H9 (cell line): ENCODE data around the gene PTPRK. TPM values are rescaled to one million over a fixed set of nuclear protein-coding genes. Genes with fewer than 3 reads are reported as not detected.

Experiments used
- DNase-seq: peaks from one replicate; pipeline ENCODE4 v3.0.0-alpha.2; 2017
- H2AFZ ChIP-seq: one replicate; pipeline ENCODE4 v1.6.1; 2013; ENCODE audit warnings: mild to moderate bottlenecking, low read length, control low read depth, moderate library complexity
- H2AK5ac ChIP-seq: 2 replicates; pipeline ENCODE4 v1.6.1; 2013; ENCODE audit warnings: low read length, control low read depth, mixed read lengths; ENCODE audit not compliant: insufficient read length
- H2BK120ac ChIP-seq: one replicate; pipeline ENCODE4 v1.6.1; 2013; ENCODE audit warnings: low read depth, mild to moderate bottlenecking, low read length, control low read depth, inconsistent platforms; ENCODE audit not compliant: poor library complexity, severe bottlenecking
- H2BK12ac ChIP-seq: 2 replicates; pipeline ENCODE4 v1.6.1; 2013; ENCODE audit warnings: low read length, control low read depth, mixed read lengths, low read depth; ENCODE audit not compliant: insufficient read length
- H2BK15ac ChIP-seq: 2 replicates; pipeline ENCODE4 v1.6.1; 2013; ENCODE audit warnings: low read depth, low read length, control low read depth
- H2BK20ac ChIP-seq: one replicate; pipeline ENCODE4 v1.6.1; 2013; ENCODE audit warnings: low read depth, mild to moderate bottlenecking, low read length, control low read depth, inconsistent platforms; ENCODE audit not compliant: poor library complexity, severe bottlenecking
- H2BK5ac ChIP-seq: 2 replicates; pipeline ENCODE4 v1.6.1; 2013; ENCODE audit warnings: low read length, control low read depth, mixed read lengths; ENCODE audit not compliant: insufficient read length
- H3K14ac ChIP-seq: 2 replicates; pipeline ENCODE4 v1.6.1; 2013; ENCODE audit warnings: low read length, control low read depth; ENCODE audit not compliant: insufficient read depth
- H3K18ac ChIP-seq: 2 replicates; pipeline ENCODE4 v1.6.1; 2013; ENCODE audit warnings: low read depth, mild to moderate bottlenecking, mixed read lengths, low read length, control low read depth; ENCODE audit not compliant: insufficient read length
- H3K23ac ChIP-seq: 2 replicates; pipeline ENCODE4 v1.6.1; 2013; ENCODE audit warnings: low read length, control low read depth, mixed read lengths, low read depth; ENCODE audit not compliant: insufficient read length
- H3K23me2 ChIP-seq: 2 replicates; pipeline ENCODE4 v1.6.1; 2013; ENCODE audit warnings: low read depth, mild to moderate bottlenecking, mixed read lengths, low read length, control low read depth; ENCODE audit not compliant: insufficient read length, poor library complexity, severe bottlenecking
- H3K27ac ChIP-seq: 2 replicates; pipeline ENCODE4 v1.5.1; 2013; ENCODE audit warnings: low read length, control low read depth, mixed read lengths, low read depth; ENCODE audit not compliant: insufficient read length
- H3K27me3 ChIP-seq: 2 replicates; pipeline ENCODE4 v1.6.1; 2013; ENCODE audit warnings: low read length, control low read depth, inconsistent platforms; ENCODE audit not compliant: insufficient read depth
- H3K4ac ChIP-seq: 2 replicates; pipeline ENCODE4 v1.6.1; 2013; ENCODE audit warnings: low read depth, mild to moderate bottlenecking, control low read depth, inconsistent platforms, low read length, moderate library complexity
- H3K4me1 ChIP-seq: 2 replicates; pipeline ENCODE4 v1.6.1; 2013; ENCODE audit warnings: low read length, control low read depth, inconsistent platforms; ENCODE audit not compliant: insufficient read depth
- H3K4me2 ChIP-seq: 2 replicates; pipeline ENCODE4 v1.6.1; 2013; ENCODE audit warnings: low read length, control low read depth, mixed read lengths; ENCODE audit not compliant: insufficient read length, insufficient read depth
- H3K56ac ChIP-seq: 2 replicates; pipeline ENCODE4 v1.6.1; 2013; ENCODE audit warnings: low read depth, mild to moderate bottlenecking, mixed read lengths, low read length, control low read depth; ENCODE audit not compliant: insufficient read length
- H3K79me1 ChIP-seq: 2 replicates; pipeline ENCODE4 v1.6.1; 2013; ENCODE audit warnings: low read depth, mild to moderate bottlenecking, moderate library complexity, low read length, control low read depth, inconsistent platforms; ENCODE audit not compliant: insufficient read depth, poor library complexity, severe bottlenecking
- H3K79me2 ChIP-seq: 2 replicates; pipeline ENCODE4 v1.6.1; 2013; ENCODE audit warnings: low read length, control low read depth, inconsistent platforms; ENCODE audit not compliant: insufficient read depth
- H3K9ac ChIP-seq: 2 replicates; pipeline ENCODE4 v1.6.1; 2013; ENCODE audit warnings: low read length, control low read depth, mixed read lengths; ENCODE audit not compliant: insufficient read length; ENCODE audit errors: extremely low read depth
- H3K9me3 ChIP-seq: one replicate; pipeline ENCODE4 v1.6.1; 2013; ENCODE audit warnings: low read depth, low read length, inconsistent platforms; ENCODE audit not compliant: control insufficient read depth
- H3T11ph ChIP-seq: one replicate; pipeline ENCODE4 v1.6.1; 2013; ENCODE audit warnings: mild to moderate bottlenecking, low read length, control low read depth, inconsistent platforms
- H4K20me1 ChIP-seq: one replicate; pipeline ENCODE4 v1.6.1; 2013; ENCODE audit not compliant: control insufficient read depth, insufficient read length, insufficient read depth
- H4K5ac ChIP-seq: 2 replicates; pipeline ENCODE4 v1.6.1; 2013; ENCODE audit warnings: low read depth, mild to moderate bottlenecking, mixed read lengths, low read length, control low read depth; ENCODE audit not compliant: insufficient read length
- H4K8ac ChIP-seq: replicated peaks from 2 replicates; pipeline ENCODE4 v1.6.1; 2013; ENCODE audit warnings: low read length, control low read depth, mixed read lengths, low read depth; ENCODE audit not compliant: insufficient read length
- H4K91ac ChIP-seq: 2 replicates; pipeline ENCODE4 v1.6.1; 2013; ENCODE audit warnings: low read depth, mild to moderate bottlenecking, moderate library complexity, mixed read lengths, low read length, control low read depth; ENCODE audit not compliant: insufficient read length
- H3K27ac Mint-ChIP-seq, 3 experiments: 2 replicates in 2 of 3; 3 replicates in 1 of 3; pipeline ENCODE4 v1.8.0; 2020 to 2021; ENCODE audit warnings: mixed read lengths in 3 of 3, mild to moderate bottlenecking in 1 of 3, moderate library complexity in 1 of 3
- H3K27me3 Mint-ChIP-seq: 2 replicates; pipeline ENCODE4 v1.8.0; 2021; ENCODE audit warnings: low read depth, mild to moderate bottlenecking, moderate library complexity, mixed read lengths
- H3K36me3 Mint-ChIP-seq, 3 experiments: 2 replicates in 2 of 3; 3 replicates in 1 of 3; pipeline ENCODE4 v1.8.0; 2020 to 2021; ENCODE audit warnings: low read depth in 3 of 3, mixed read lengths in 3 of 3; ENCODE audit not compliant: insufficient read depth in 1 of 3
- H3K4me1 Mint-ChIP-seq, 2 experiments: 2 replicates each; pipeline ENCODE4 v1.8.0; 2020; ENCODE audit warnings: mixed read lengths in 2 of 2
- H3K4me3 Mint-ChIP-seq, 2 experiments: 2 replicates in 1 of 2; 3 replicates in 1 of 2; pipeline ENCODE4 v1.8.0; 2020 to 2021; ENCODE audit warnings: mild to moderate bottlenecking in 2 of 2, mixed read lengths in 2 of 2, moderate library complexity in 1 of 2
- H3K9me3 Mint-ChIP-seq, 2 experiments: 2 replicates in 1 of 2; 3 replicates in 1 of 2; pipeline ENCODE4 v1.8.0; 2020; ENCODE audit warnings: mild to moderate bottlenecking in 2 of 2, mixed read lengths in 2 of 2, moderate library complexity in 1 of 2
- CTCF ChIP-seq: fragments of 200-600 bp; sonication (generic); conservative IDR thresholded peaks from 3 replicates; pipeline ENCODE4 v1.8.0; 2021; ENCODE audit warnings: antibody characterized with exemption, mild to moderate bottlenecking
- WGBS: extraction: QIAGEN DNeasy Blood & Tissue Kit; methylation state at CpG from one replicate; pipeline ENCODE4 v1.1.7; 2013; ENCODE audit warnings: missing lambda C conversion rate, low lambda C conversion rate, mixed read lengths; ENCODE audit not compliant: insufficient read length; ENCODE audit errors: extremely low coverage; 5-methylcytosine and 5-hydroxymethylcytosine counted together
- total RNA-seq: library from RNA; stranded (reverse); gene quantifications from 2 replicates; pipeline ENCODE4 v1.2.1, GENCODE V29; 2021

Gene PTPRK
- total RNA-seq, 1 experiment from 2014 or later = 47.9 TPM

GRCh38 chr6:128425856-128426255, 94.5 kb downstream of the PTPRK start:
- H2BK15ac ChIP-seq = no peak overlapping the region
- no peaks in the 10 kb centered on the region for H3K36me3 Mint-ChIP-seq
- no peak overlapping the region for H2AFZ ChIP-seq
- peaks cover 7 to 14% of the 10 kb centered on the region in 2 experiments; a peak in 2 of 4 replicates for H3K4me1 Mint-ChIP-seq
- no peak overlapping the region for H4K5ac ChIP-seq
- no peak overlapping the region for H3K27ac Mint-ChIP-seq
- DNase-seq = no peak
- H3K18ac ChIP-seq = no peak overlapping the region
- no peaks in the 10 kb centered on the region for H3K23me2 ChIP-seq
- H4K8ac ChIP-seq = no peak overlapping the region
- no peak overlapping the region for H2BK20ac ChIP-seq
- no peak overlapping the region for H2AK5ac ChIP-seq
- no peak overlapping the region for H2BK5ac ChIP-seq
- H3K9ac ChIP-seq = no peak overlapping the region
- H3K14ac ChIP-seq = no peak overlapping the region
- no peaks in the 10 kb centered on the region; the same call in 1 of the 2 replicates for H3K79me2 ChIP-seq
- no peak overlapping the region for H4K91ac ChIP-seq
- no peak overlapping the region for H3T11ph ChIP-seq
- no peaks in the 10 kb centered on the region for H3K9me3 ChIP-seq
- H3K56ac ChIP-seq = no peak overlapping the region
- H3K4me1 ChIP-seq = no peaks in the 10 kb centered on the region
- no peaks in the 10 kb centered on the region for H3K27me3 Mint-ChIP-seq
- no peaks in the 10 kb centered on the region for H3K9me3 Mint-ChIP-seq
- no peak for TF ChIP-seq CTCF
- H4K20me1 ChIP-seq = no peaks in the 10 kb centered on the region
- no CpG with 5 or more reads among the region's 2 CpGs for WGBS
- no peaks in the 10 kb centered on the region for H3K27me3 ChIP-seq
- no peak overlapping the region for H3K27ac ChIP-seq
- H3K4ac ChIP-seq = no peak overlapping the region
- H3K79me1 ChIP-seq = no peaks in the 10 kb centered on the region
- no peak overlapping the region for H2BK12ac ChIP-seq
- no peak overlapping the region for H3K23ac ChIP-seq
- H3K4me3 Mint-ChIP-seq = no peak overlapping the region
- no peak overlapping the region for H3K4me2 ChIP-seq
- H2BK120ac ChIP-seq = no peak overlapping the region
